HepG2 (cell line): ENCODE results near the gene GUCY1A1. TPM values are rescaled to one million over a fixed set of nuclear protein-coding genes. Genes with fewer than 3 reads are reported as not detected.

ENCODE experiments used
- ATAC-seq: fragments of 200-7000 bp; cut with Tn5 transposase; 3 replicates; pipeline ENCODE4 v1.9.1; 2020; ENCODE audit warnings: mild to moderate bottlenecking, moderate library complexity
- BruUV-seq: library from RNA; stranded (reverse); fragments of 400-500 nt; replicated peaks from 2 replicates; lab custom pipeline; 2021; lab: Mats Ljungman, UMichigan
- CTCF ChIA-PET: fragments of 300-600 bp; formaldehyde crosslinking; extraction: SDS; loops from one replicate; lab custom pipeline; 2021; ENCODE audit warnings: low total read pairs, inconsistent platforms, low intra/inter-chr PET ratio; lab: Yijun Ruan, JAX
- POLR2A ChIA-PET: fragments of 350-600 bp; sonication (Branson Sonifier 250); formaldehyde crosslinking; loops from one replicate; lab custom pipeline; 2020; ENCODE audit warnings: antibody characterized with exemption, inconsistent platforms; lab: Yijun Ruan, JAX
- DNase-seq: peaks from one replicate; pipeline ENCODE4 v3.0.0-alpha.2; 2015; ENCODE audit warnings: low spot score
- FAIRE-seq: peaks from 3 replicates; lab custom pipeline; 2011; peaks lifted over from hg19 to GRCh38; lab: Jason Lieb, UNC
- H2AFZ ChIP-seq: one replicate; pipeline ENCODE4 v1.6.1; 2011; ENCODE audit warnings: low read length, inconsistent platforms
- H3K27ac ChIP-seq: fragments of 300-600 bp; 3 replicates; pipeline ENCODE4 v1.8.0; 2011; ENCODE audit warnings: mixed run types, mild to moderate bottlenecking, mixed read lengths, low read length, inconsistent platforms; ENCODE audit not compliant: insufficient read depth; ENCODE audit errors: extremely low read length
- H3K27me3 ChIP-seq, 2 experiments: fragments of 200-600 bp in 1 of 2; 2 replicates in 1 of 2; 3 replicates in 1 of 2; pipeline versions ENCODE4 v1.6.0 to v1.8.0; 2011; ENCODE audit warnings: low read length in 2 of 2, mild to moderate bottlenecking in 2 of 2, moderate library complexity in 2 of 2, inconsistent platforms in 1 of 2; ENCODE audit not compliant: insufficient read depth in 2 of 2, control insufficient read depth in 1 of 2
- H3K36me3 ChIP-seq, 2 experiments: fragments of 200-600 bp in 1 of 2; replicated peaks in 1 of 2; 2 replicates in 1 of 2; 3 replicates in 1 of 2; pipeline versions ENCODE4 v1.5.1 to v1.8.0; 2011; ENCODE audit warnings: low read length in 2 of 2, inconsistent platforms in 1 of 2; ENCODE audit not compliant: insufficient read depth in 2 of 2, control insufficient read depth in 1 of 2
- H3K4me1 ChIP-seq: 2 replicates; pipeline ENCODE4 v1.5.1; 2012; ENCODE audit warnings: low read length, inconsistent platforms; ENCODE audit not compliant: insufficient read depth
- H3K4me2 ChIP-seq: 2 replicates; pipeline ENCODE4 v1.6.0; 2011; ENCODE audit warnings: low read depth, low read length, inconsistent platforms
- H3K4me3 ChIP-seq, 3 experiments: fragments of 200-600 bp in 1 of 3; sonication (generic), shearing (Covaris generic) in 1 of 3; replicated peaks in 1 of 3; 2 replicates each; pipeline ENCODE4 v1.5.1; 2011 to 2016; ENCODE audit warnings: low read length in 3 of 3, inconsistent platforms in 2 of 3, low read depth in 2 of 3, mild to moderate bottlenecking in 2 of 3, control low read depth in 1 of 3, mixed read lengths in 1 of 3; ENCODE audit not compliant: insufficient read depth in 1 of 3
- H3K79me2 ChIP-seq: one replicate; pipeline ENCODE4 v1.6.1; 2011; ENCODE audit warnings: low read length, inconsistent platforms; ENCODE audit not compliant: insufficient read depth
- H3K9ac ChIP-seq: 2 replicates; pipeline ENCODE4 v1.6.0; 2011; ENCODE audit warnings: mild to moderate bottlenecking, low read depth, low read length, inconsistent platforms; ENCODE audit not compliant: insufficient read depth
- H3K9me3 ChIP-seq: 2 replicates; pipeline ENCODE4 v1.5.1; 2012; ENCODE audit warnings: mild to moderate bottlenecking, low read length
- H4K20me1 ChIP-seq: 2 replicates; pipeline ENCODE4 v1.6.0; 2011; ENCODE audit warnings: inconsistent platforms, mild to moderate bottlenecking, low read length, moderate library complexity; ENCODE audit not compliant: insufficient read depth
- MAFF ChIP-seq: IDR thresholded peaks from 2 replicates; pipeline ENCODE4 v1.6.1; 2011; ENCODE audit warnings: low read depth, low read length, improper control_type of control experiment
- MXI1 ChIP-seq: IDR thresholded peaks from 3 replicates; pipeline ENCODE4 v1.6.1; 2012; ENCODE audit warnings: low read depth, low read length, inconsistent platforms, borderline replicate concordance
- ZNF235 ChIP-seq: sonication (generic); formaldehyde crosslinking; IDR thresholded peaks from 2 replicates; pipeline ENCODE4 v1.8.1; 2023; ENCODE audit warnings: mild to moderate bottlenecking, missing genetic modification reagents, borderline replicate concordance
- in situ Hi-C: cut with HindIII; loops from 2 replicates; pipeline ENCODE4 v1.10.0; 2017; ENCODE audit warnings: low pct_unique_long_range_greater_than_20kb; ENCODE audit not compliant: extremely low pct_ligation_motif_present
- intact Hi-C: fragments of 100-400 bp; cut with micrococcal nuclease; formaldehyde crosslinking; loops from one replicate; pipeline ENCODE4 v1.10.0; 2022; ENCODE audit not compliant: unreplicated experiment
- polyA plus RNA-seq, 8 experiments: library from polyadenylated mRNA; depleted of rRNA in 3 of 8; stranded (reverse) in 7 of 8; unstranded in 1 of 8; fragments of >200 nt; fragmentation: Illumina TruSeq in 4 of 8; extraction: Trizol in 4 of 8; gene quantifications; 2 replicates each; pipeline versions ENCODE4 v1.2.1 to v1.2.3, GENCODE V29; 2011 to 2016; ENCODE audit warnings: low read depth in 4 of 8, missing spikeins in 1 of 8, mixed read lengths in 1 of 8; ENCODE audit not compliant: insufficient read depth in 1 of 8
- total RNA-seq, 5 experiments: library from RNA; depleted of rRNA; stranded (reverse); fragments of >200 nt; fragmentation: Illumina TruSeq; extraction: Trizol; gene quantifications; 2 replicates each; pipeline ENCODE4 v1.2.3, GENCODE V29; 2016; ENCODE audit warnings: low read depth in 1 of 5
- TF ChIP-seq, protein P1 (sequence below): sonication (generic); formaldehyde crosslinking; conservative IDR thresholded peaks from 2 replicates; pipeline ENCODE4 v1.5.0; 2020; ENCODE audit warnings: missing genetic modification reagents

The GUCY1A1 gene
- total and polyA plus RNA-seq, 2 of the 13 experiments (the other 11 are each of a cell fraction or from before 2014, with no cell fraction given) = not detected

GRCh38 chr4:155761916-155762315 is 95.3 kb downstream of the GUCY1A1 start:
- Histone ChIP-seq H3K4me3 (no peak overlapping the region), H3K79me2 (no peaks in the 10 kb centered on the region), H3K9ac (no peak overlapping the region), H3K9me3 (no peaks in the 10 kb centered on the region), H3K36me3 (no peaks in the 10 kb centered on the region), H3K4me2 (no peak overlapping the region), H2AFZ (no peak overlapping the region), H3K4me1 (no peaks in the 10 kb centered on the region), H3K27me3 (no peaks in the 10 kb centered on the region), H4K20me1 (no peaks in the 10 kb centered on the region), H3K27ac (no peak overlapping the region)
- TF ChIP-seq ZNF235 (no peak), MAFF (no peak)
- no peak for DNase-seq
- intact Hi-C loops = no loop called here
- CTCF ChIA-PET = no interaction called here
- FAIRE-seq = no peak
- POLR2A ChIA-PET = no interaction called here
- no peak for ATAC-seq
- BruUV-seq = no TSS peak
- in situ Hi-C loops = no loop called here

GRCh38 chr4:155762334-155762733 is 95.7 kb downstream of the GUCY1A1 start:
- Histone ChIP-seq H3K36me3 (no peaks in the 10 kb centered on the region), H4K20me1 (no peaks in the 10 kb centered on the region), H3K79me2 (no peaks in the 10 kb centered on the region), H3K4me1 (no peaks in the 10 kb centered on the region), H3K4me2 (no peak overlapping the region)
- no peak for ATAC-seq
- intact Hi-C loops = no loop called here
- BruUV-seq = no TSS peak
- DNase-seq = no peak
- POLR2A ChIA-PET = no interaction called here
- no peak for TF ChIP-seq MXI1
- TF ChIP-seq, protein P1, sequence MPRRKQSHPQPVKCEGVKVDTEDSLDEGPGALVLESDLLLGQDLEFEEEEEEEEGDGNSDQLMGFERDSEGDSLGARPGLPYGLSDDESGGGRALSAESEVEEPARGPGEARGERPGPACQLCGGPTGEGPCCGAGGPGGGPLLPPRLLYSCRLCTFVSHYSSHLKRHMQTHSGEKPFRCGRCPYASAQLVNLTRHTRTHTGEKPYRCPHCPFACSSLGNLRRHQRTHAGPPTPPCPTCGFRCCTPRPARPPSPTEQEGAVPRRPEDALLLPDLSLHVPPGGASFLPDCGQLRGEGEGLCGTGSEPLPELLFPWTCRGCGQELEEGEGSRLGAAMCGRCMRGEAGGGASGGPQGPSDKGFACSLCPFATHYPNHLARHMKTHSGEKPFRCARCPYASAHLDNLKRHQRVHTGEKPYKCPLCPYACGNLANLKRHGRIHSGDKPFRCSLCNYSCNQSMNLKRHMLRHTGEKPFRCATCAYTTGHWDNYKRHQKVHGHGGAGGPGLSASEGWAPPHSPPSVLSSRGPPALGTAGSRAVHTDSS (CRISPR knock-in tag) = no peak
- TF ChIP-seq, all 625 proteins: peak for 0
- Histone ChIP-seq H3K27me3 (no peaks in the 10 kb centered on the region), H3K27ac (no peak overlapping the region), H2AFZ (no peak overlapping the region), H3K9me3 (no peaks in the 10 kb centered on the region), H3K4me3 (no peak overlapping the region), H3K9ac (no peak overlapping the region)
- CTCF ChIA-PET = no interaction called here
- in situ Hi-C loops = no loop called here
- FAIRE-seq = no peak
